Upper lobe of left lung (tissue), 6 donors: ENCODE results near the gene FGF14. TPM values are rescaled to one million over a fixed set of nuclear protein-coding genes. Genes with fewer than 3 reads are reported as not detected.

Source experiments
- ATAC-seq, 2 donors: fragments of 200-7000 bp; cut with Tn5 transposase; one replicate each; pipeline ENCODE4 v1.9.1; 2022; ENCODE audit warnings: mild to moderate bottlenecking in 2 of 2, moderate library complexity in 2 of 2; ENCODE audit not compliant: low FRiP score in 2 of 2
- DNase-seq, 2 donors: peaks; one replicate each; pipeline ENCODE4 v3.0.0-alpha.2; 2019 to 2020
- H3K27ac ChIP-seq, 4 donors: fragments of 200-600 bp; sonication (generic); one replicate each; pipeline ENCODE4 v1.5.1; 2016 to 2019
- H3K27me3 ChIP-seq, 4 donors: fragments of 200-600 bp; sonication (generic); one replicate each; pipeline ENCODE4 v1.5.1; 2017 to 2019
- H3K36me3 ChIP-seq, 4 donors: fragments of 200-600 bp; sonication (generic); one replicate each; pipeline ENCODE4 v1.5.1; 2016 to 2019
- H3K4me1 ChIP-seq, 4 donors: fragments of 200-600 bp; sonication (generic); one replicate each; pipeline ENCODE4 v1.5.1; 2018 to 2019
- H3K4me3 ChIP-seq, 4 donors: fragments of 200-600 bp; sonication (generic); one replicate each; pipeline ENCODE4 v1.5.1; 2017 to 2019; ENCODE audit warnings: mild to moderate bottlenecking in 2 of 4, moderate library complexity in 1 of 4
- H3K9me3 ChIP-seq, 4 donors: fragments of 200-600 bp; sonication (generic); one replicate each; pipeline ENCODE4 v1.5.1; 2018 to 2019
- EP300 ChIP-seq, 4 donors: sonication (generic); formaldehyde crosslinking; IDR thresholded peaks; one replicate each; pipeline ENCODE4 v1.5.1; 2017; ENCODE audit warnings: antibody characterized with exemption in 4 of 4, control low read depth in 2 of 4
- POLR2A ChIP-seq, 4 donors: fragments of 450-650 bp; IDR thresholded peaks; one replicate each; pipeline ENCODE4 v1.5.1; 2016 to 2017; ENCODE audit warnings: antibody characterized with exemption in 4 of 4, mild to moderate bottlenecking in 2 of 4
- POLR2AphosphoS5 ChIP-seq, 2 donors: sonication (generic); formaldehyde crosslinking; IDR thresholded peaks; one replicate each; pipeline ENCODE4 v1.5.1; 2017; ENCODE audit warnings: antibody characterized with exemption in 2 of 2
- WGBS, 2 donors: methylation state at CpG; one replicate each; pipeline ENCODE4 v1.1.5; 2017 to 2018; 5-methylcytosine and 5-hydroxymethylcytosine counted together
- total RNA-seq, 6 donors: library from RNA; depleted of rRNA in 4 of 6; stranded (reverse); fragments of >200 nt in 4 of 6; gene quantifications; one replicate each; pipeline versions ENCODE4 v1.1.0 to v1.2.1, GENCODE V29; 2016 to 2021
- TF ChIP-seq, protein P1 (sequence below), 6 experiments: fragments of 450-650 bp in 4 of 6; fragments of 200-600 bp in 2 of 6; sonication (generic) in 2 of 6; IDR thresholded peaks; one replicate each; pipeline ENCODE4 v1.5.1; 2016 to 2019; ENCODE audit warnings: antibody characterized with exemption in 6 of 6
- donor health status: DM: no; HTN: no; CAD: no; lungs with moderate emphysema.
- donor health status: DM: no; HTN: yes; CAD: no; lungs with severe emphysema.

Gene FGF14
- total RNA-seq, 6 donors from 2014 or later, result 0.80 to 8.4 (median 4.1) TPM

DNA sequence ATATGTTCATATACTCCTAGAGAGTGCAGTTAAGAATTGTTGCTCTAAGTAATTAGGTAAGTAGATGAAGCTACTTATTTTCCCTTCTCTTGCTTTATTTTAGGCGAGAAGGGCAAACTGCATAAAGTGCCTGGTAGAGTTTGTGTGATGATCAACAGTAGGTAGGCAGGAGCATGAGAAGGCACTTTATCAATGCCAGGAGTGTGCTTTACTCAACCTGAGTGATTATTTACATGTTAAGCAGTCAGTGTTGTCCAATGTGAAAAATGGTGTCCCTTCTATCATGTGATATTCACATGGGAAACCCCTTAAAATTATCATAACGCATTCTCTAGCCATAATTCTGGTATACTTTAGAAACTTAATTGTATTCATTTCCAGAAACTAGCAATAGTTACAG, 655.3 kb downstream of the FGF14 start:
- TF ChIP-seq, protein P1, sequence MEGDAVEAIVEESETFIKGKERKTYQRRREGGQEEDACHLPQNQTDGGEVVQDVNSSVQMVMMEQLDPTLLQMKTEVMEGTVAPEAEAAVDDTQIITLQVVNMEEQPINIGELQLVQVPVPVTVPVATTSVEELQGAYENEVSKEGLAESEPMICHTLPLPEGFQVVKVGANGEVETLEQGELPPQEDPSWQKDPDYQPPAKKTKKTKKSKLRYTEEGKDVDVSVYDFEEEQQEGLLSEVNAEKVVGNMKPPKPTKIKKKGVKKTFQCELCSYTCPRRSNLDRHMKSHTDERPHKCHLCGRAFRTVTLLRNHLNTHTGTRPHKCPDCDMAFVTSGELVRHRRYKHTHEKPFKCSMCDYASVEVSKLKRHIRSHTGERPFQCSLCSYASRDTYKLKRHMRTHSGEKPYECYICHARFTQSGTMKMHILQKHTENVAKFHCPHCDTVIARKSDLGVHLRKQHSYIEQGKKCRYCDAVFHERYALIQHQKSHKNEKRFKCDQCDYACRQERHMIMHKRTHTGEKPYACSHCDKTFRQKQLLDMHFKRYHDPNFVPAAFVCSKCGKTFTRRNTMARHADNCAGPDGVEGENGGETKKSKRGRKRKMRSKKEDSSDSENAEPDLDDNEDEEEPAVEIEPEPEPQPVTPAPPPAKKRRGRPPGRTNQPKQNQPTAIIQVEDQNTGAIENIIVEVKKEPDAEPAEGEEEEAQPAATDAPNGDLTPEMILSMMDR (IDR thresholded peaks at IDR 0.05), result no peak
- TF ChIP-seq EP300 (IDR thresholded peaks at IDR 0.05) (no peak), POLR2AphosphoS5 (IDR thresholded peaks at IDR 0.05) (no peak), POLR2A (IDR thresholded peaks at IDR 0.05) (no peak)
- 82 to 85% methylated on average over 2 of the region's 2 CpGs for WGBS, 2 donors

GRCh38 chr13:101739382-101740178, 662.3 kb downstream of the FGF14 start:
- DNase-seq (no peak), ATAC-seq (no peak)
- Histone ChIP-seq H3K27ac (no peak overlapping the region), H3K4me3 (no peak overlapping the region), H3K4me1 (no peaks in the 10 kb centered on the region), H3K9me3 (no peaks in the 10 kb centered on the region), H3K27me3 (no peaks in the 10 kb centered on the region), H3K36me3 (no peaks in the 10 kb centered on the region)
- TF ChIP-seq POLR2A (IDR thresholded peaks at IDR 0.05), result no peak
- no peak for TF ChIP-seq POLR2AphosphoS5 (IDR thresholded peaks at IDR 0.05)
- WGBS, 2 donors, result 75 to 77% methylated on average over 9 of the region's 9 CpGs

More for the DNA sequence above, 655.3 kb downstream of the FGF14 start:
- Histone ChIP-seq H3K4me1 (no peaks in the 10 kb centered on the region), H3K27ac (no peak overlapping the region), H3K36me3 (no peaks in the 10 kb centered on the region), H3K9me3 (no peaks in the 10 kb centered on the region), H3K27me3 (no peaks in the 10 kb centered on the region), H3K4me3 (no peak overlapping the region)
- ATAC-seq (no peak), DNase-seq (no peak)

DNA sequence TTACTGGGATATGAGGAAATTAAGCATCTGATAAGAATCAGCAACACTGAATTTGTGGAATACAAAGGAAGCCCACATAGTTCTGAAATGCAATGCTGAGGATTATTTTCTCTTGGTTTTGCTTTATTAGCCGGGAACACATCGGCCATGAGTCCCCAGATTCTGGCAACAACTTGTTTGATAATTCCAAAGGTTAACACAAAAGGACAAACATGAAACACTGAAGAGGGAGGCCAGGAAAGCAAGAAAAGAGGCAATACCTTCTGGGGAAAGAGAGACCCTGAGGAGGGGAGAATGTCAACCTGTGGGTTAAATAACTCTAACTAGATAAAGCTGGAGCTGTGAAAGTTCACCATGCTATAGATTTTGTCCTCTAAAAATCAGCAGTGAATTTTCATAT, 663.5 kb downstream of the FGF14 start:
- 85 to 91% methylated on average over 2 of the region's 2 CpGs for whole genome bisulfite sequencing, 2 donors
- ATAC-seq (no peak), DNase-seq (no peak)

GRCh38 chr13:101736566-101736965, 665.3 kb downstream of the FGF14 start:
- ATAC-seq (no peak), DNase-seq (no peak)
- H3K27me3 ChIP-seq, result no peaks in the 10 kb centered on the region
- TF ChIP-seq POLR2A (IDR thresholded peaks at IDR 0.05), result no peak
- TF ChIP-seq, protein P1 (IDR thresholded peaks at IDR 0.05), result no peak
- TF ChIP-seq EP300 (IDR thresholded peaks at IDR 0.05), result no peak
- no peak for TF ChIP-seq POLR2AphosphoS5 (IDR thresholded peaks at IDR 0.05)
- no peak overlapping the region for H3K27ac ChIP-seq
- no peaks in the 10 kb centered on the region for H3K36me3 ChIP-seq
- 44 to 48% methylated on average over 3 of the region's 3 CpGs for WGBS, 2 donors
- H3K4me3 ChIP-seq, result no peak overlapping the region
- no peaks in the 10 kb centered on the region for H3K9me3 ChIP-seq
- no peaks in the 10 kb centered on the region for H3K4me1 ChIP-seq

More for the DNA sequence above, 663.5 kb downstream of the FGF14 start:
- Histone ChIP-seq H3K9me3 (no peaks in the 10 kb centered on the region), H3K27me3 (no peaks in the 10 kb centered on the region), H3K36me3 (no peaks in the 10 kb centered on the region), H3K4me1 (no peaks in the 10 kb centered on the region), H3K4me3 (no peak overlapping the region), H3K27ac (no peak overlapping the region)
- TF ChIP-seq, protein P1 (IDR thresholded peaks at IDR 0.05), result no peak
- no peak for TF ChIP-seq POLR2A (IDR thresholded peaks at IDR 0.05)
- TF ChIP-seq POLR2AphosphoS5 (IDR thresholded peaks at IDR 0.05), result no peak
- TF ChIP-seq EP300 (IDR thresholded peaks at IDR 0.05), result no peak

DNA sequence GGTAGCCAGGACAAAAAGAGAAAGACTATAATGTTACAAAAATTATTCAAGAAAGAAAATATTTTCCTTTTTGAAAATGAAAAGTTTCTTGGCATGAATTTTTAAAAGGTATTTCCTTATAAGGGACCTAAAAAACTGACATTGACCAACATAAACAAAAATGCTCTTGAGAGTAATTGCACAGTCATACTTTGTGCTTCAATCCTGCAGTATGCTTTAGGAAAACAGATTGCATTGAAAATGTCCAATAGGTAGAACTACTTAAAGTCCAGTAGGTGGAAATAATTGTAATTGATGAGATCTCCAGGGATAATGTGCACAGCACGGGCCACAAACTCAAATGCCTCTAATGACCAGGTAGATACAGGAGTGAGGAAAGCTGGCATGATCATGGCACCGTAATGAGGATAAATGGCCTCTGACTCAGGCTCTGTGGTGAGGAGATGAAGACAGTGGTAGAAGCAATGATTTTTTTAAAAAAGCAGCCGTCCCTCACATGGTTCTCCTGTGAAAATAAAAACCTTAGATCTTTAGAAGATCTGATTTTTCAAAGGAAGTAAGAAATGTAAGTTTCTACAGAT, 671.3 kb downstream of the FGF14 start:
- DNase-seq (no peak), ATAC-seq (no peak)
- Histone ChIP-seq H3K27me3 (no peaks in the 10 kb centered on the region), H3K4me3 (no peak overlapping the region), H3K27ac (no peak overlapping the region), H3K4me1 (no peaks in the 10 kb centered on the region), H3K9me3 (no peaks in the 10 kb centered on the region), H3K36me3 (no peaks in the 10 kb centered on the region)
- 82 to 91% methylated on average over 3 of the region's 3 CpGs for WGBS, 2 donors
- TF ChIP-seq EP300 (IDR thresholded peaks at IDR 0.05) (no peak), POLR2A (IDR thresholded peaks at IDR 0.05) (no peak), POLR2AphosphoS5 (IDR thresholded peaks at IDR 0.05) (no peak)
- TF ChIP-seq, protein P1 (IDR thresholded peaks at IDR 0.05), result no peak
